ENCODE results near the gene TSHZ1. TPM values are rescaled to one million over a fixed set of nuclear protein-coding genes. Genes with fewer than 3 reads are reported as not detected.

Gene TSHZ1
- total RNA-seq, 3 donors from 2014 or later: 22.7 to 66.6 (median 36.9) TPM

GRCh38 chr18:75212751-75213090, 2.1 kb downstream of the TSHZ1 start:
- Histone ChIP-seq H3K36me3 (ENCODE audit: low read depth) (no peaks in the 10 kb centered on the region), H3K4me3 (no peak overlapping the region), H3K9me3 (no peaks in the 10 kb centered on the region), H3K4me1 (ENCODE audit: low read depth) (peaks cover 51% of the 10 kb centered on the region)
- TF ChIP-seq CTCF (IDR thresholded peaks at IDR 0.05): no peak
- ATAC-seq: no peak
- DNase-seq: no peak
- intact Hi-C loops (cut with DNase I, micrococcal nuclease): no loop called here

GRCh38 chr18:75213611-75214331, 3.2 kb downstream of the TSHZ1 start:
- Histone ChIP-seq H3K4me1 (ENCODE audit: low read depth) (peaks cover 54% of the 10 kb centered on the region), H3K9me3 (no peaks in the 10 kb centered on the region), H3K4me3 (no peak overlapping the region), H3K36me3 (ENCODE audit: low read depth) (no peaks in the 10 kb centered on the region)
- intact Hi-C loops (cut with DNase I, micrococcal nuclease): no loop called here
- TF ChIP-seq CTCF (IDR thresholded peaks at IDR 0.05): no peak
- ATAC-seq: no peak
- no peak for DNase-seq

GRCh38 chr18:75214332-75214690, 3.7 kb downstream of the TSHZ1 start:
- peaks cover 55% of the 10 kb centered on the region for H3K4me1 ChIP-seq (ENCODE audit: low read depth)
- no peak for TF ChIP-seq CTCF (IDR thresholded peaks at IDR 0.05)
- intact Hi-C loops (cut with DNase I, micrococcal nuclease): no loop called here

GRCh38 chr18:75214766-75215510, 4.3 kb downstream of the TSHZ1 start:
- no peaks in the 10 kb centered on the region for H3K36me3 ChIP-seq (ENCODE audit: low read depth)
- intact Hi-C loops (cut with DNase I, micrococcal nuclease): no loop called here
- H3K9me3 ChIP-seq: no peaks in the 10 kb centered on the region
- DNase-seq (no peak), ATAC-seq (peak; percentile 53)
- H3K4me1 ChIP-seq (ENCODE audit: low read depth): peaks cover 61% of the 10 kb centered on the region
- TF ChIP-seq CTCF (IDR thresholded peaks at IDR 0.05): no peak
- no peak overlapping the region for H3K4me3 ChIP-seq

More at GRCh38 chr18:75214332-75214690, 3.7 kb downstream of the TSHZ1 start:
- Histone ChIP-seq H3K9me3 (no peaks in the 10 kb centered on the region), H3K4me3 (no peak overlapping the region), H3K36me3 (ENCODE audit: low read depth) (no peaks in the 10 kb centered on the region)
- ATAC-seq (no peak), DNase-seq (no peak)

- H3K36me3 ChIP-seq (ENCODE audit: low read depth): no peaks in the 10 kb centered on the region
- ATAC-seq (no peak), DNase-seq (no peak)
- H3K9me3 ChIP-seq: no peaks in the 10 kb centered on the region
- H3K4me3 ChIP-seq: no peak overlapping the region
- no peak for TF ChIP-seq CTCF (IDR thresholded peaks at IDR 0.05)
- H3K4me1 ChIP-seq (ENCODE audit: low read depth): peaks cover 64% of the 10 kb centered on the region
- intact Hi-C loops (cut with DNase I, micrococcal nuclease): no loop called here
Measured at GRCh38 chr18:75215663-75216062, 5.1 kb downstream of the TSHZ1 start.

All from mucosa of descending colon (tissue), 3 donors.